H54 (cell line): Measurements from ENCODE around the gene STEEP1.

Experiments used
- DNase-seq: peaks from one replicate; pipeline ENCODE4 v3.0.0; 2011; ENCODE audit warnings: low spot score, mixed read lengths; ENCODE audit not compliant: insufficient read length
- FAIRE-seq: peaks from 3 replicates; lab custom pipeline; 2011; peaks lifted over from hg19 to GRCh38; lab: Jason Lieb, UNC
- POLR2A ChIP-seq: IDR thresholded peaks from 2 replicates; pipeline ENCODE4 v1.6.1; 2011; ENCODE audit warnings: low read depth, mild to moderate bottlenecking, low read length

STEEP1 gene

GRCh38 chrX:119573840-119574393 lies 8.7 kb upstream of the STEEP1 start:
- FAIRE-seq (peak; percentile 15), DNase-seq (peak; percentile 36)
- no peak for TF ChIP-seq POLR2A

DNA sequence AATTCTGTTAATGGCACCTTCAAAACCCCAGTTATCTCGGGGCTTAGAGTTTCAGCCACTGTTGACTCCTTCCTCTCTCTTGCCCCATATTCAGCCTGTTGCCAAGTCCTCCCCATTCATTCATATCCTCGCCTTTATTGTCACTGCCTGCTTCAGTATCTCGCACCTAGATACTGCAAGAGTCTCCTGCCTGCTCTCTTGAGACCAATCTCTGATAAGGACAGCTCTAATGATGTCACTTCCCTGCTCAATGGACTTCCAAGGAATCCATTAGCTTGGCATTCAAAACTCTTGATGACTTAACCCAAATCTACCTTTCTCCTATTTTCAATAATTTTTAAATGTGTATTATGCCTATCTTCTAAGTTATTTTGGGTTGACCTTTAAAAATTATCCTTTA lies 8.0 kb upstream of the STEEP1 start:
- DNase-seq (no peak), FAIRE-seq (no peak)
- no peak for TF ChIP-seq POLR2A

DNA sequence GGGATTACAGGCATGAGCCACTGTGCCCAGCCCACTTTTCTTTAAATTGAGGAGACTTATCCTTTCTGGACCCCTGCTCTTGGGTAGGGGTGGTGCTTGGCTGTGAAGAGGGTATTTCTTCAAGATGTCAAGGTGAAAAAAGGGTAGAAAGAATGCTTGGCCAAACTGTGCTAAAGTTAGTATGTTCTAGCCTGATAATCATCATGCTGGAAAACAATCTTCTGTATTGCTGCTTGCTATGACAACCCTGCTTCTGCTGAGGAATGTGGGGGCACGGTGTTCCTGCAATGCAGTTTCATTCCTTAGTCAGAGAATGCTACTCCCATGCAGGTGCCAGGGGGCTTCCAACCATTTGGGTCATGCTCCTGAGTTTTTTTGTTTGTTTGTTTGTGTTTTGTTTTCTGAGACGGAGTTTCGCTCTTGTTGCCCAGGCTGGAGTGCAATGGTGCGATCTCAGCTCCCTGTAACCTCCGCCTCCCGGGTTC lies 5.2 kb upstream of the STEEP1 start:
- FAIRE-seq (no peak), DNase-seq (no peak)
- no peak for TF ChIP-seq POLR2A

- no peak for TF ChIP-seq POLR2A
- FAIRE-seq (no peak), DNase-seq (no peak)
Measured at GRCh38 chrX:119552508-119552907, 12.7 kb downstream of the STEEP1 start.

DNA sequence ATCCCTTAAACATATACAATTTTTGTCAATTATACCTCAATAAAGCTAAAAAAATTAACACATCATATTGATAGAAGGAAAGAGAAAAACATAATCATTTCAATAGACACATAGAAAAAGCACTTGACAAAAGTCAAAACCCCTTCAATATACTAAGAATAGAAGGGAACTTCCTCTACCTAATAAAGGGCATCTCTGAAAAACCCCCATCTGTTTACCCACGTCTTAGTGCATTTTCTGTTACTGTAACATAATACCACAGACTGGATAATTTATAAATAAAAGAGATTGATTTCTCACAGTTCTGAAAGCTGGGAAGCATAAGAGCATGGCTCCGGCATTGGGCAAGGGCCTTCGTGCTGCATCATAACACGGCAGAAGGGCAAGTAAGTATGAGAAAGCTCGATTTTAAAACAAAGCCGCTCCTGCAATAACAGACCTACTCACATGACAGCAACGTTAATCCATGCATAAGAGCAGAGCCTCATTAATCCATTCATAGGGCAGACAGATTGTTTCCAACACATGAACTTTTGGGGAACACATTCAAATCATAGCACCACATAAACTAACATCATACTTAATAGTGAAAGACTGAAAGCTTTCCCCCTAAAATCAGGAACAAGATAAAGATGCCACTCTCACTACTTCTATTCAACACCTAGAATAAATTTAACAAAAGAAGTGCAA lies 15.7 kb downstream of the STEEP1 start:
- no peak for DNase-seq
- FAIRE-seq: no peak
- no peak for TF ChIP-seq POLR2A

GRCh38 chrX:119541188-119541587 lies 24.0 kb downstream of the STEEP1 start:
- DNase-seq (peak; percentile 48), FAIRE-seq (peak; percentile 91)
- TF ChIP-seq POLR2A: no peak

DNA sequence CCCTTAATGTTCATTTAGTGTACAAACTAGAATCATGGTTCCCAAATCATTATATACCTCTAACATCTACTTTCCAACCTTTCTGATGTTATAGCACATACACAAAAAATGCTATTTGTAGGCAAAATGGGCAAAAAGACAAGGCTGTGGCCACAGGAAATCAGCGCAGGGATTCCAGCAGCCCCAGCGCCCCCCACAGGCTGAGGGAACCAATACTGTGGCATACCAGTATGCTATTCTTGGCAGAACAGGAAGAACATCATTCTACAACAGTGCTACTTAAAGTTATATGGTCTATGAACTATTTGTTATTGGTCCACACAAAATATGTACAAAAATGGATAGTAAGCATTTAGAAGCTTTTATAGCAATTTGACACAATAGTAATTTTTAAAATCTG lies 25.3 kb downstream of the STEEP1 start:
- FAIRE-seq (no peak), DNase-seq (no peak)
- no peak for TF ChIP-seq POLR2A

DNA sequence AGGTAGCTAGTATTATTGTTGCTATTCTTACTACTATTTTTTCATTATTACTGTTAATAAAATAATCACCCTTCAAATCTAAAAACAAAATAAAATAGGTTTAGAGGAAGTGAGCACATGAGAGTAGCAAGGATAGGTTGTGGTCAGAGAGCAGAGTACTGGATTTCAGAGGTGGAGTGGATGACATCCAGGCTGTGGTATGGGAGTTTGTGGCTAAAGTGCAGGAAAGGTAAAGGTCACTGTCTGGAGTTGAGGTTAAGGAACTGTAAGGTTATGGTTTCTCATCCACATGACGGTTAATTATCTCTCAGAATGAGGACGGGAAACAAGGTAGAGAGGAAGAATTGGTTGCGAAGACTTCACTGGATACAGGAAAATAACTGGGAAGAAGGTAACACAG lies 27.7 kb downstream of the STEEP1 start:
- DNase-seq: no peak
- no peak for FAIRE-seq
- no peak for TF ChIP-seq POLR2A

DNA sequence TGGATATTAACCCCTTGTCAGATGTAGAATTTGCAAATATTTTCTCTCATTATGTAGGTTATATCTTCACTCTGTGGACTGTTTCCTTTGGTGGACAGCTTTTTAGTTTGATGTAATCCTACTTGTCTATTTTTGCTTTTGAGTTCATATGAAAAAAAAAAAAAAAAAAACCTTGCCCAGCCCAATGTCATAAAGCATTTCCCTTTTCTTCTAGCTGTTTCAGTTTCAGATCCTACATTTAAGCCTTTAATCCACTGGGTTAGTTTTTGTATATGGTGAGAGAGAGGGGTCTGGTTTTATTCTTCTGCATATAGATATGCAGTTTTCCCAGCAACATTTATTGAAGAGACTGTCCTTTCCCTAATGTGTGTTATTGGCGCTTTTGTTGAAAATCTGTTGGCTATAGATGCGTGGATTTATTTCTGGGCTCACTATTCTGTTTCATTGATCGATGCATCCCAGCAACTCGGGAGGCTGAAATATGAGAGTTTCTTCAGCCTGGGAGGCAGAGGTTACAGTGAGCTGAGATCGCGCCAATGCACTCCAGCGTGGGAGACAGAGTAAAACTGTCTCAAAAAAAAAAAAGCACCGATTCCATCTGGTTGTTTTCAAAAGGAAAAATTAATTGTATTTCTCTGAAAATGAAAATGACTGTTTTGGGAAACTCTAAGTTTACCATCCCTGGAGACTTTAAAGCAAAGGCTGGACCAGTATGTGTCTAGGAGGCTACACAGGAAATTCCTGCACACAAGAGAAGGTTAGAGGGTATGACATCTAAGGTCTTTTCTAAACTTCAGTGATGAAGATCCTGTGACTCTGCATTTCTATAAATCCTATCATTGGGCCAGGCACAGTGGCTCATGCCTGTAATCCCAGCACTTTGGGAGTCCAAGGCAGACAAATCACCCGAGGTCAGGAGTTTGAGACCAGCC lies 35.6 kb downstream of the STEEP1 start:
- no peak for TF ChIP-seq POLR2A
- no peak for DNase-seq
- FAIRE-seq: no peak

- FAIRE-seq: no peak
- no peak for DNase-seq
- no peak for TF ChIP-seq POLR2A
Measured at GRCh38 chrX:119523664-119524184, 41.5 kb downstream of the STEEP1 start.

DNA sequence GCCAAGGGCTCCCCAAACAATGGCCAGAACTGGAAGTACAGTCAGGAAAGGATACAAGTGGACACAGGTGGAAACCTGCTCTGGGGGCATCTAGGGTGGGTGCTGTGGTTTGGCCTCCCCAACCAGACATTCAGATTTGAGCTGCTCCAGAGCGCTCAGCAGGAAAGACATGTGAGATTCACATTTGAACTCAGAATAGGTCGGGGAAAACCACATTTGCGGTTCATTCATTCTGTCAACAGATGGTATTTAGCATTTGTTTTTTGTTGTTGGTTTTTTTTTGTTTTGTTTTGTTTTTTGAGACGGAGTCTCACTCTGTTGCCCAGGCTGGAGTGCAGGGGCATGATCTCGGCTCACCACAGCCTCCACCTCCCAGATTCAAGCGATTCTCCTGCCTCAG lies 44.0 kb downstream of the STEEP1 start:
- TF ChIP-seq POLR2A: no peak
- no peak for FAIRE-seq
- no peak for DNase-seq

DNA sequence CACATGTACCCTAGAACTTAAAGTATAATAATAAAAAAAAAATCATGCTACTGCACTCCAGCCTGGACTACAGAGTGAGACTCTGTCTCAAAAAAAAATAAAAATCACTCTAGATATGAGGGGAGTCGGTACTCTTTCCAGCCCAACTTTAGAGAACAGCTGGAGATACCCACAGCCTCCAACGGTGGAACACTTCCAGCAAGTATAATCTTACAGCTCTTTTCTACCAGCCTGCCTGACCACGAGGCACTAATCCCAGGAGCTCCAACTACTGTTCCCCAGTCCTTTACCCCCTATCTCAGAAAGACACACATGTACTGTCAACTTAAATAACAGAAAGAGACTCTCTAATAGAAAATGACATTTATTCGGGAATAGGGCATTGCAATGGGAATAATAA lies 46.8 kb downstream of the STEEP1 start:
- no peak for TF ChIP-seq POLR2A
- no peak for DNase-seq
- no peak for FAIRE-seq

- DNase-seq (peak; percentile 50), FAIRE-seq (peak; percentile 64)
- no peak for TF ChIP-seq POLR2A
Measured at GRCh38 chrX:119516157-119516702, 49.0 kb downstream of the STEEP1 start.
